Skin of body (tissue), 2 donors: ENCODE results near the gene PCF11. TPM values are rescaled to one million over a fixed set of nuclear protein-coding genes. Genes with fewer than 3 reads are reported as not detected.
A peak's percentile ranks its signal among the peaks of the same experiment; 100 is the strongest.

ENCODE experiments used
- DNase-seq: peaks from one replicate; lab custom pipeline; 2025; lab: John Stamatoyannopoulos, UW
- total RNA-seq: library from RNA; depleted of rRNA; stranded (reverse); fragments of >200 nt; gene quantifications from one replicate; pipeline ENCODE4 v1.2.3, GENCODE V29; 2014

PCF11 gene
- total RNA-seq, 1 donor from 2014 or later, result 52.2 TPM

GRCh38 chr11:83156144-83156995 lies 561 bp upstream of the PCF11 start:
- peak; percentile 100 for DNase-seq

GRCh38 chr11:83157594-83158356 lies 844 bp downstream of the PCF11 start:
- peak; percentile 75 for DNase-seq

- DNase-seq, result no peak
These were observed 1.4 kb downstream of the PCF11 start for GRCh38 chr11:83158357-83158786.

GRCh38 chr11:83158965-83159901 lies 2.3 kb downstream of the PCF11 start:
- DNase-seq, result no peak

GRCh38 chr11:83159902-83160865 lies 3.3 kb downstream of the PCF11 start:
- DNase-seq, result no peak

GRCh38 chr11:83161610-83162199 lies 4.8 kb downstream of the PCF11 start:
- DNase-seq, result no peak

- no peak for DNase-seq
These were observed 5.4 kb downstream of the PCF11 start for GRCh38 chr11:83162377-83162776.

- no peak for DNase-seq
These were observed 9.4 kb downstream of the PCF11 start for GRCh38 chr11:83166193-83166866.

GRCh38 chr11:83168756-83169155 lies 11.8 kb downstream of the PCF11 start:
- no peak for DNase-seq

GRCh38 chr11:83170865-83171264 lies 13.9 kb downstream of the PCF11 start:
- DNase-seq, result no peak

- DNase-seq, result no peak
These were observed 15.6 kb downstream of the PCF11 start for GRCh38 chr11:83172551-83172950.

GRCh38 chr11:83174008-83174407 lies 17.1 kb downstream of the PCF11 start:
- DNase-seq, result no peak

- DNase-seq, result no peak
These were observed 18.9 kb downstream of the PCF11 start for GRCh38 chr11:83175815-83176214.

GRCh38 chr11:83181815-83182214 lies 24.9 kb downstream of the PCF11 start:
- DNase-seq, result no peak

- no peak for DNase-seq
These were observed 28.8 kb downstream of the PCF11 start for GRCh38 chr11:83185767-83186166.

- no peak for DNase-seq
These were observed 30.5 kb downstream of the PCF11 start for GRCh38 chr11:83187465-83187864.

GRCh38 chr11:83191491-83191890 lies 34.6 kb downstream of the PCF11 start:
- DNase-seq, result no peak

GRCh38 chr11:83191986-83192385 lies 35.1 kb downstream of the PCF11 start:
- no peak for DNase-seq

- DNase-seq, result no peak
These were observed 35.8 kb downstream of the PCF11 start for GRCh38 chr11:83192606-83193245.
